ENCODE measurements around the gene RPF1. TPM values are rescaled to one million over a fixed set of nuclear protein-coding genes. Genes with fewer than 3 reads are reported as not detected.
"Not testable (repeated sequence)": the region's sequence is repeated elsewhere in the genome, so short reads cannot be mapped to it uniquely, and the experiment has no call there.

RPF1 gene
- total and polyA plus RNA-seq, 4 donors: 13.5 to 16.8 (median 14.8) TPM

DNA sequence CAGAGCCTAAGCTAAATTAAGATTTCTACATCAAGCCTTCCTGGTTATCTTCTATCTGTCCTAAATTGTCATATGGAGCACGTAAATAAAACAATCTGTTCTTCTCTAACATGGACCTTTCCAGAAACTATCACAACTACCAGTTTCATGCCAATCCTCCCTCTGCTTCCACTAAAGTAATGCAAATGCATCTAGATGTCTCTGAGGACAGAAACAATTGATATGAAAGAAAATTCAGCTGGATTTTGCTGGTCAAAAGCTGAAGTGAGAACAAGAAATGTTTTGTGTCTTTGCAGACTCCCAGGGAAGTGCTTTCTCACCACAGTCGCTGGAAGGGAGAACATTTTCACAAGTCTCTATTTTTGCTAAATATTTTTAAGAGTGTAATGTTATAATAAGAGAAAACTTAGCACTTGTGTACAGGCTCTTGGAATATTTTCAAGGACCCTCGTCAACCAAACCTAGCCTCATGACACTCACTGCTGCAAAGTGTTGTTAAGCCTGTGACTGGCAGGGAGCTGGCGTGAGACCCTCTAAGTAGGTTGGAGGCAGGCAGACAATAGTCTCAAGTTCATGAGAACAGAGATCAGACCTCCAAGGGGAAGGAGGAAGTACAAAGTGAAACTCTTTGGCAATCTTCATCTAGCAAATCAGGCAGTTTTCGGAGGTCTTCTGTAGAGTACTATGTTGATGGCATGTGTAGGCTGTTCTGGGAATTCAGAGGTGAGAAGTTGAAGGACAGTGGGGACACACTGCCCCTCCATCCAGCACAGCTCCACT is 42.0 kb upstream of the RPF1 start (continued):
- TF ChIP-seq, protein P1, sequence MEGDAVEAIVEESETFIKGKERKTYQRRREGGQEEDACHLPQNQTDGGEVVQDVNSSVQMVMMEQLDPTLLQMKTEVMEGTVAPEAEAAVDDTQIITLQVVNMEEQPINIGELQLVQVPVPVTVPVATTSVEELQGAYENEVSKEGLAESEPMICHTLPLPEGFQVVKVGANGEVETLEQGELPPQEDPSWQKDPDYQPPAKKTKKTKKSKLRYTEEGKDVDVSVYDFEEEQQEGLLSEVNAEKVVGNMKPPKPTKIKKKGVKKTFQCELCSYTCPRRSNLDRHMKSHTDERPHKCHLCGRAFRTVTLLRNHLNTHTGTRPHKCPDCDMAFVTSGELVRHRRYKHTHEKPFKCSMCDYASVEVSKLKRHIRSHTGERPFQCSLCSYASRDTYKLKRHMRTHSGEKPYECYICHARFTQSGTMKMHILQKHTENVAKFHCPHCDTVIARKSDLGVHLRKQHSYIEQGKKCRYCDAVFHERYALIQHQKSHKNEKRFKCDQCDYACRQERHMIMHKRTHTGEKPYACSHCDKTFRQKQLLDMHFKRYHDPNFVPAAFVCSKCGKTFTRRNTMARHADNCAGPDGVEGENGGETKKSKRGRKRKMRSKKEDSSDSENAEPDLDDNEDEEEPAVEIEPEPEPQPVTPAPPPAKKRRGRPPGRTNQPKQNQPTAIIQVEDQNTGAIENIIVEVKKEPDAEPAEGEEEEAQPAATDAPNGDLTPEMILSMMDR (IDR thresholded peaks at IDR 0.05; ENCODE audit: low read depth, low read length, missing input control): no peak
- TF ChIP-seq NR2F2 (IDR thresholded peaks at IDR 0.05): no peak
- no peak for TF ChIP-seq JUND (IDR thresholded peaks at IDR 0.05)

DNA sequence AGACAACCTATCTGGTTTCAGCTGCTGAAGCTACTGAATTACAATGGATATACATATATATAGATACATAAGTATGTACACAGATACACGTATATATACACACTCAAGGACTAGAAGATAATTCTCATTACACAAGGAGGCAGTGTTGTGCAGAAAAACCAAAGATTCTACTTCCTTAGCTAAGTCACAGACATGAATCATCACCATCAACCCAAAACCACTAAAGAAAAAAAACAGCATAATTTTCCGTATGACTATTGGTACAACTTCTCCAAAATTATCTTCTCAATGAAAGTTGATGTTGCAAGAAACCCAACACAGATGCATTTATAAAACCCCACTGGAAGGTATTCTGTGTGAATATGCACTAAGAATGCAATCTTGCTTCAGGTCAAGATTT is 36.8 kb upstream of the RPF1 start:
- H3K4me1 ChIP-seq (ENCODE audit: control insufficient read depth in 4 of 4, insufficient read depth in 4 of 4, low read length in 3 of 4): no peaks in the 10 kb centered on the region
- no peak for DNase-seq (ENCODE audit: low spot score)
- H3K9me3 ChIP-seq (ENCODE audit: control insufficient read depth in 4 of 4, low read length in 3 of 4): no peaks in the 10 kb centered on the region
- H3K4me3 ChIP-seq (ENCODE audit: low read depth in 1 of 3, low read length in 3 of 3): no peak overlapping the region
- H3K27me3 ChIP-seq (ENCODE audit: control insufficient read depth in 4 of 4, insufficient read depth in 4 of 4, low read length in 3 of 4): no peaks in the 10 kb centered on the region
- no peaks in the 10 kb centered on the region for H3K36me3 ChIP-seq (ENCODE audit: control insufficient read depth in 4 of 4, insufficient read depth in 3 of 4, low read depth in 1 of 4, low read length in 3 of 4)
- TF ChIP-seq RAD21 (IDR thresholded peaks at IDR 0.05) (peak; percentile 87), NR2F2 (IDR thresholded peaks at IDR 0.05) (no peak)
- TF ChIP-seq, protein P1 (IDR thresholded peaks at IDR 0.05; ENCODE audit: low read depth, low read length, missing input control): peak; percentile 49
- H3K9ac ChIP-seq (ENCODE audit: low read depth in 1 of 2, low read length in 2 of 2): no peak overlapping the region
- WGBS: 18% methylated on average over 2 of the region's 2 CpGs
- no peak overlapping the region for H3K27ac ChIP-seq (ENCODE audit: low read depth in 1 of 2, low read length in 2 of 2)

DNA sequence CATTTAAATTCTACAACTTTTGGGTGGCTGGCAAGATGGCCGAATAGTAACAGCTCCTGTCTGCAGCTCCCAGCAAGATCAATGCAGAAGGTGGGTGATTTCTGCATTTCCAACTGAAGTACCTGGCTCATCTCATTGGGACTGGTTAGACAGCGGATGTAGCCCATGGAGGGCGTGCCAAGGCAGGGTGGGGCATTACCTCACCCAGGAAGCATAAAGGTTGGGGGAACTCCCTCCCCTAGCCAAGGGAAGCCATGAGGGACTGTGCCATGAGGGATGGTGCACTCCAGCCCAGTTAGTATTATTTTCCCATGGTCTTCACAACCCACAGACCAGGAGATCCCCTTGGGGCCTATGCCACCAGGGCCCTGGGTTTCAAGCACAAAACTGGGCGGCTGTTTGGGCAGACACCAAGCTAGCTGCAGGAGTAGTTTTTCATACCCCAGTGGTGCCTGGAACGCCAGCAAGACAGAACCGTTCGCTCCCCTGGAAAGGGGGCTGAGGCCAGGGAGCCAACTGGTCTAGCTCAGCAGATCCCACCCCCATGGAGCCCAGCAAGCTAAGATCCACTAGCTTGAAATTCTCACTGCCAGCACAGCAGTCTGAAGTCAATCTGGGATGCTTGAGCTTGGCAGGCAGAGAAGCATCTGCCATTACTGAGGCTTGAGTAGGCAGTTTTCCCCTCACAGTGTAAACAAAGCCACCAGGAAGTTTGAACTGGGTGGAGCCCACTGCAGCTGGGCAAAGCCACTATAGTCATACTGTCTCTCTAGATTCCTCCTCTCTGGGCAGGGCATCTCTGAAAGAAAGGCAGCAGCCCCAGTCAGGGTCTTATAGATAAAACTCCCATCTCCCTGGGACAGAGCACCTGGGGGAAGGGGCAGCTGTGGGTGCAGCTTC is 36.1 kb upstream of the RPF1 start:
- 84% methylated on average over 7 of the region's 7 CpGs for WGBS
- not testable (repeated sequence) for H3K27ac ChIP-seq (ENCODE audit: low read depth in 1 of 2, low read length in 2 of 2); H3K9ac ChIP-seq (ENCODE audit: low read depth in 1 of 2, low read length in 2 of 2); DNase-seq (ENCODE audit: low spot score); H3K9me3 ChIP-seq (ENCODE audit: control insufficient read depth in 4 of 4, low read length in 3 of 4); H3K36me3 ChIP-seq (ENCODE audit: control insufficient read depth in 4 of 4, insufficient read depth in 3 of 4, low read depth in 1 of 4, low read length in 3 of 4); H3K4me3 ChIP-seq (ENCODE audit: low read depth in 1 of 3, low read length in 3 of 3); H3K27me3 ChIP-seq (ENCODE audit: control insufficient read depth in 4 of 4, insufficient read depth in 4 of 4, low read length in 3 of 4); H3K4me1 ChIP-seq (ENCODE audit: control insufficient read depth in 4 of 4, insufficient read depth in 4 of 4, low read length in 3 of 4)

DNA sequence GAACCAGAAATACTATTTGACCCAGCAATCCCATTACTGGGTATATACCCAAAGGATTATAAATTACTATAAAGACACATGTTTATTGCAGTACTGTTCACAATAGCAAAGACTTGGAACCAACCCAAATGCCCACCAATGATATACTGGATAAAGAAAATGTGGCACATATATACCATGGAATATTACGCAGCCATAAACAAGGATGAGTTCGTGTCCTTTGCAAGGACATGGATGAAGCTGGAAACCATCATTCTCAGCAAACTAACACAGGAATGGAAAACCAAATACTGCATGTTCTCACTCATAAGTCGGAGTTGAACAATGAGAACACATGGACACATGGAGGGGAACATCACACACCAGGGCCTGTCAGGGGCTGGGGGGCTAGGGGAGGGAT is 30.4 kb upstream of the RPF1 start:
- H3K4me1 ChIP-seq (ENCODE audit: control insufficient read depth in 4 of 4, insufficient read depth in 4 of 4, low read length in 3 of 4); H3K9ac ChIP-seq (ENCODE audit: low read depth in 1 of 2, low read length in 2 of 2); H3K4me3 ChIP-seq (ENCODE audit: low read depth in 1 of 3, low read length in 3 of 3); H3K27ac ChIP-seq (ENCODE audit: low read depth in 1 of 2, low read length in 2 of 2); H3K9me3 ChIP-seq (ENCODE audit: control insufficient read depth in 4 of 4, low read length in 3 of 4); DNase-seq (ENCODE audit: low spot score); H3K27me3 ChIP-seq (ENCODE audit: control insufficient read depth in 4 of 4, insufficient read depth in 4 of 4, low read length in 3 of 4); H3K36me3 ChIP-seq (ENCODE audit: control insufficient read depth in 4 of 4, insufficient read depth in 3 of 4, low read depth in 1 of 4, low read length in 3 of 4): not testable (repeated sequence)
- 91% methylated on average over 3 of the region's 3 CpGs for WGBS
